HG02798 (cell line): ENCODE results near the gene COPS6.
"Not testable (repeated sequence)": the region's sequence is repeated elsewhere in the genome, so short reads cannot be mapped to it uniquely, and the experiment has no call there.

Source experiments
- ATAC-seq: cut with Tn5 transposase; IDR thresholded peaks from one replicate; pipeline ENCODE4 v1.9.1; 2021; ENCODE audit warnings: mild to moderate bottlenecking; ENCODE audit not compliant: unreplicated experiment, poor library complexity

COPS6 gene

DNA sequence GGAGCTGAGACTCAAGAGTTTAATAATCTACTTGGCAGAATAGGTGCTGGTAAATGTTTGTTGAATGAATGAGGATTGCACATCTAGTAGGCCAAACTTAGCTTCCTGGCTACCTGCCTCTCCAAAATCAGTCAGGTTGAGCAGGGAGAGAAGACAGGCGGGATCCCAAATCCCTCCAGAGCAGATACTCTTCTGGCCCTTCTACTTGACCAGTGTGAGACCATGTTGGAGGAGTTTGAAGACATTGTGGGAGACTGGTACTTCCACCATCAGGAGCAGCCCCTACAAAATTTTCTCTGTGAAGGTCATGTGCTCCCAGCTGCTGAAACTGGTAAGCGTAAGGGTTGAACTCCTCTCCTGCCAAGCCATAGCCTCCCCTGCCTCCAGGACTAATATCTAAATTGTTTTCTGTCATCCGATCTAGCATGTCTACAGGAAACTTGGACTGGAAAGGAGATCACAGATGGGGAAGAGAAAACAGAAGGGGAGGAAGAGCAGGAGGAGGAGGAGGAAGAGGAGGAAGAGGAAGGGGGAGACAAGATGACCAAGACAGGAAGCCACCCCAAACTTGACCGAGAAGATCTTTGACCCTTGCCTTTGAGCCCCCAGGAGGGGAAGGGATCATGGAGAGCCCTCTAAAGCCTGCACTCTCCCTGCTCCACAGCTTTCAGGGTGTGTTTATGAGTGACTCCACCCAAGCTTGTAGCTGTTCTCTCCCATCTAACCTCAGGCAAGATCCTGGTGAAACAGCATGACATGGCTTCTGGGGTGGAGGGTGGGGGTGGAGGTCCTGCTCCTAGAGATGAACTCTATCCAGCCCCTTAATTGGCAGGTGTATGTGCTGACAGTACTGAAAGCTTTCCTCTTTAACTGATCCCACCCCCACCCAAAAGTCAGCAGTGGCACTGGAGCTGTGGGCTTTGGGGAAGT lies 35.8 kb downstream of the COPS6 start:
- ATAC-seq: no peak

DNA sequence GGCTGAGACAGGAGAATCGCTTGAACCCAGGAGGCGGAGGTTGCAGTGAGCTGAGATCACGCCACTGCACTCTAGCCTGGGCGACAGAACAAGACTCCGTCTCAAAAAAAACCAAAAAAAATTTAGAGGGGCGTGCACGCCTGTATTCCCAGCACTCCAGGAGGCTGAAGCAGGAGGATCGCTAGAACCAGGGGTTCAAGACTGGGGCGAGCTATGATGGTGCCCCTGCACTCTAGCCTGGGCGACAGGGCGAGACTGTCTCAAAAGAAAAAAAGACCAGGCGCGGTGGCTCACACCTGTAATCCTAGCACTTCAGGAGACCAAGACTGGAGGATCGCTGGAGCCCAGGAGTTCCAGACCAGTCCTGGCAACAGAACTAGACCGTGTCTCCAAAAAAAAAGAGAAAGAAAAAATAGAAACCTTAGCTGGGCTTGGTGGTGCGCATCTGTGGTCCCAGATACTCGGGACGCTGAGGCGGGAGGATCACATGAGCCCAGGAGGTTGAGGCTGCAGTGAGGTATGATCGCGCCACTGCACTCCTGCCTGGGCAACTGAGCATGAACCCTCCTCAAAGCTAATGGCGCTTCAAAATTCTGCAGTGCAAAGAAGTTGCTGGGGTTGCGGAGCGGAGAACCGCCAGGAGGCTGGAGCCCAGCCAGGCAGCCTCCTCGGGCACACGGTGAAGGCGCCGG lies 37.6 kb downstream of the COPS6 start:
- no peak for ATAC-seq

DNA sequence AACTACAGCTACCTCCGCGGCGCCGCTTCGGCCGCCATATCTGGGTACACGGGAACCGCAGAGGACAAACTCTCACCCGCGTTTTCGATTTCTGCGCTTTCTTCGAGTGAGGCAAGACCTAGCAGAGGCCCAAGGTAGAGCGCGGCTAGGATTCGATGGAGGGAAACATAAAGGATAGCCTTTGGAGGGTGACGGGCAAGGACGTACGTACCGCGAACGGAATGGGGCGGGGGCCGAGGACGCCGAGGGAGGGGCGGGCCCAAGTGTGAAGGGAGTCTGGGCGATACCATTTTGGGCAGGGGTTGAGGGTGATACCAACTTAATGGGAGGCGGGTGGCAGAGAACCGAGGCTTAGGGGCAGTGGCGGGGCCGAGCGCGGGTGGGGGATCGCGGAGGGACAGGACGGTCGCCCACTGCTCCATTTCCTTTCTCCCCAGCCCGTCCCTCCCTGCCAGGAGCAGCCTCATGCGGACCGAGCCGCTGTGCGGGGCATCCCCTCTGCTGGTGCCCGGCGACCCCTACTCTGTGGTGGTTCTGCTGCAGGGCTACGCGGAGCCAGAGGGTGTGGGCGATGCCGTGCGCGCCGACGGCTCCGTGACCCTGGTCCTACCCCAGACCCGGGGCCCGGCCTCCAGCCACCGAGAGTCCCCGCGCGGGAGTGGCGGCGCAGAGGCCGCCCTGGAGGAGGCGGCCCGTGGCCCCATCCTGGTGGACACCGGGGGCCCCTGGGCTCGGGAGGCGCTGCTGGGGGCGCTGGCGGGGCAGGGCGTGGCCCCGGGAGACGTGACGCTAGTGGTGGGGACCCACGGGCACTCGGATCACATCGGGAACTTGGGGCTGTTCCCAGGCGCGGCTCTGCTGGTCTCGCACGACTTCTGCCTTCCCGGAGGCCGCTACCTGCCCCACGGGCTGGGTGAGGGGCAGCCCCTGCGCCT lies 38.4 kb downstream of the COPS6 start, which contains the start of gene MBLAC1:
TSS of gene MBLAC1 (plus strand) at position 37 of the 935 bp plus-strand sequence. CDS start at position 466, 429 bp downstream.
- ATAC-seq: peak; percentile 66

DNA sequence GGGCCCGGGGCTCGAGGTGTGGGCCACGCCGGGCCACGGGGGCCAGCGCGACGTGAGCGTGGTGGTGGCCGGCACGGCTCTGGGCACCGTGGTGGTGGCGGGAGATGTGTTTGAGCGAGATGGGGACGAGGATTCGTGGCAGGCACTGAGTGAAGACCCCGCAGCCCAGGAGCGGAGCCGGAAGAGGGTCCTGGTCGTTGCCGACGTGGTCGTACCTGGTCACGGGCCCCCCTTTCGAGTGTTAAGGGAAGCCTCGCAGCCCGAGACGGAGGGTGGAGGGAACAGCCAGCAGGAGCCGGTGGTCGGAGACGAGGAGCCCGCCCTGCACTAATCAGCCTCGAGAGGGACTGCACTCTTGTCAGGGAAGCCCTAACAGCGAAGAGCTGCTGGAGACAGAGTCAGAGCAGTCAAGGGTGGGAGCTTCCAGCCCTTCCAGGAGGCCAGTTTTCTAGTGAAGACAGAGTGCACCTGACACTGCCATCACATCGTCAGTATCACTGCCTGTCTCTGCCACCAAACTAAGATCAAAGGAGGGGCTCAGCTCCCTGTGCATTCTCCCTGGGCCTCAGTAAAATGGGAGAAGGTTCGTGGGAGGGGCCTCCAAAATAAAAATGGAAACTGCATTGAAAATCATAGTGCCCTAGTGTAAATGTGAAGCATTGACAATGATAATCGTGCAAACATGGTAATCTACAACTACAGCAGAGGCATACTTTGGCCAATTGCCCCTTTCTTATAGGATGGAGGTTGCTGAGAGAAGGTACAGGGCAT lies 39.3 kb downstream of the COPS6 start:
- ATAC-seq: no peak

DNA sequence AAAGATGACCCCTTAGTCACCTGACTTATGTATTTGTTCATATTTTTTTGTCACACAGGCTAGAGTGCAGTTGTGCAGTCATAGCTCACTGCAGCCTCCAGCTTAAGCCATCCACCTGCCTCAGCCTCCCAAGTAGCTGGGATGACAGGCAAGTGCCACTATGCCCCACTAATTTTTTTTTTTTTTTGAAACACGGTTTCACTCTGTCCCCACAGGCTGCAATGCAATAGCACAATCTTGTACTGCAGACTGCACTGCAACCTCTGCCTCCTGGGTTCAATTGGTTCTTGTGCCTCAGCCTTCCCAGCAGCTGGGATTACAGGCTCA lies 39.8 kb downstream of the COPS6 start:
- no peak for ATAC-seq

DNA sequence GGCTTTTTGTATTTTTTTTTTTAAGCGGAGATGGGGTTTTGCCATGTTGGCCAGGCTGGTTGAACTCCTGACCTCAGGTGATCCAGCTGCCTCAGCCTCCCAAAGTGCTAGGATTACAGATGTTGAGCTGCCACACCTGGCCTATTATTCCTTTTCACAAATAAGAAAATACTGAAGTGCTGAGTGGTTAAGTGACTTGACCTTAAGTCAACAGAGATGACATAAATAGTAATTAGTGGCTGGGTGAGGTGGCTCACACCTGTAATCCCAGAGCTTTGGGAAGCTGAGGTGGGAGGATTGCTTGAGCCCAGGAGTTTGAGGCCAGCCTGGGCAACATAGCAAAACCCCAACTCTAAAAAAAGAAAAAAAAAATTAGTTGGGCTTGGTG lies 41.4 kb downstream of the COPS6 start:
- not testable (repeated sequence) for ATAC-seq

DNA sequence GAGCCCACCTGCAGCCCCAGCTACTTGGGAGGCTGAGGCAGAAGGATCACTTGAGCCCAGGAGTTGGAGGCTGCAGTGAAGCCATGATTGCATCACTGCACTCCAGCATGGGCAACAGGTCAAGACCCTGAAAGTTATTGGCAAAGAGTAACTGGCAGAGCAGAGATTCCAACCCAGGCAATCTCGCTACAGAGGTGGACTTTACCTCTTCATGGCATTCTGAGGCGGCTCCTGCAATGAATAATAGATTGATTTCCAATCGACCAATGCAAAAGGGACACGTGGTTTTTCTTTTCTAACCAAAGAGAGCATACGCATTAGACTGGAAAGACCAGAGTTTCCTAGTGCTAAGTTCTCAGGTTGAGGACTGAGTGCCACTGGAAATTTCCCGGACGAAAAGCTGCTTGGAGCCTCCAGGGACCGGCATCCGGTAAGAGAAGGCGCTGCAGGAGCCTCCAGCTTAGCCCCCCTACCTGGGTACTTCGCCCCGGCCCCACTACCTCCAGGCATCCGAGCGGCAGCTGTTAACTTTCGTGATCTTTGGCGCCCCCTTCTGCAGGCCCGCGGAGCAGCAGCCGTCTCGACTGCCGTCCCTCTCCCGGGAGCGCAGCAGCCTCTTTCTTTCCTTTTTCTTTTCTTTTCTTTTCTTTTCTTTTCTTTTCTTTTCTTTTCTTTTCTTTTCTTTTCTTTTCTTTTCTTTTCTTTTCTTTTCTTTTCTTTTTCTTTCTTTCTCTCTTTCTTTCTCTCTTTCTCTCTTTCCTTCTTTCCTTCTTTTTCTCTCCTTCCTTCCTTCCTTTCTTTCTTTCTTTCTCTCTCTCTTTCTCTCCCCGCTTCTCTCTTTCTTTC lies 42.1 kb downstream of the COPS6 start:
- no peak for ATAC-seq

DNA sequence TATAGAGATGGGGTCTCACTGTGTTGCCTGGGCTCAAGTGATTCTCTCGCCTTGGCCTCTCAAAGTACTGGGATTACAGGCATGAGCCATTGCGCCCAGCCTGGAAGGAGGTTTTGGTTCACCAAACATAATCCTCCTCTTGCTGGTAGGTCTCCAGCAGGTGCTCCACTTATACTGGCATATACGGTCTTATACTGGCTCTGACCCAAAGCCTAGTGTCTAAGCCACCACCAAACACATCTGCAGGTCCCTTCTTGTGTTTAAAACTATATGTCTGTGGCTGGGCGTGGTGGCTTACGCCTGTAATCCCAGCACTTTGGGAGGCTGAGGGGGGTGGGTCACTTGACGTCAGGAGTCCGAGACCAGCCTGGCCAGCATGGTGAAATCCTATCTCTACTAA lies 43.4 kb downstream of the COPS6 start:
- ATAC-seq: no peak

DNA sequence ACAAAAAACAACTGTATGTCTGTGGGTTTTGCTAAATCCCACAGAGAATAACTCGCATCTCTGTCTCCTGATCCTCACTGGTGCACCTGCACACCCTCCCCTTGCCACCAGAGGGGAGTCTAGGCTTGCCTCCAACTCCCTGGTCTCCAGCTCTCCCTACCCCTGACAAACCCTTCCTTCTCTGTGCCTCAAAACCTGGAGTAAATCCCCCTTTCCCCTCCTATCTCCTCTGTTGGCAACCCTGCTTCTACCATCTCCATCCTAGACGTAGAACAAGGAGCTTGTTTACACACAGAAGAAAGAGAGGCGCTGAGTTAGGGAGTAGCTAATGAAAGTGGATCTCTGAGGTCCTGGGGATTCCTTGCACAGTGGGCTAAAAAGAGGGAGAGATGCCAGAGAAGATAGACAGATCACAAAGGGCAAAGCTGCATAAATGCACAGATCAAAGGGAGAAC lies 44.0 kb downstream of the COPS6 start:
- peak; percentile 76 for ATAC-seq

DNA sequence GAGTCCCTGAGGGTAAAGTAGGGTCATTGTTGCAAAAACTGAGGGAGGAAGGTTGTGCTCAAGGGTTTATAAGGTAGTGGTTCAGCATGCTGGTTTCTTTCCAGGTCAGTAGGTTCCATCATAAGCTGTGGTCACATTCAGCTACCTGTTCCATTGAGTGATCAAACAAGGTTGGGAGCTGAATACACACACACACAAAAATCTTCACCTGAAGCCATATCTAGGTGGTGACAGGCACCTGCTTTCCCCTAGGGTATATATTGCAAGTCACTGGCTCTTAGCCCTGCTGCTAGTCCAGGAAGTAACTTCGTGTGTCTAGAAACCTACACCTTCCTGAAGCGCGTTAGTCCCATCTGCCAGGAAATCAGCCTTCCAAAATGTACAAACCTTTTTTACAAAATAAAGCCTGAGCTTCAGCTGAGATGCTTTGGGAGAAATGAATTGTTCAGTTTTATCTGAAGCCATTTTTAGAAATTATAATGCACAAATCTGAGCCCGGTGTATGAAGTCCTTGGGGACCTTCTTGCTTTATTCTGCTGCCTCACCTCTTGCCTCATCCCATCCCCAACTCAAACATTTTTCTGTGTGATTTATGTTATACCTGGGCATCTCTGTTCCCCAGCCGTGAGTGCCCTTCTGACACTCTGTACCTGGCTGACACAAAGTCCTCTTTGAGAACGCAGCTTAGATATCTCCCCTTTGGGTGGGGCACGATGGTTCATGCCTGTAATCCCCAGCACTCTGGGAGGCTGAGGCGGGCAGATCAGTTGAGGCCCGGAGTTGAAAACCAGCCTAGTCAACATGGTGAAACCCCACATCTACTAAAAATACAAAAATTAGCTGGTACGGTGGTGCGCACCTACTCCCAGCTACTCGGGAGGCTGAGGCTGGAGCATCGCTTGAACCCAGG lies 49.3 kb downstream of the COPS6 start:
- no peak for ATAC-seq

DNA sequence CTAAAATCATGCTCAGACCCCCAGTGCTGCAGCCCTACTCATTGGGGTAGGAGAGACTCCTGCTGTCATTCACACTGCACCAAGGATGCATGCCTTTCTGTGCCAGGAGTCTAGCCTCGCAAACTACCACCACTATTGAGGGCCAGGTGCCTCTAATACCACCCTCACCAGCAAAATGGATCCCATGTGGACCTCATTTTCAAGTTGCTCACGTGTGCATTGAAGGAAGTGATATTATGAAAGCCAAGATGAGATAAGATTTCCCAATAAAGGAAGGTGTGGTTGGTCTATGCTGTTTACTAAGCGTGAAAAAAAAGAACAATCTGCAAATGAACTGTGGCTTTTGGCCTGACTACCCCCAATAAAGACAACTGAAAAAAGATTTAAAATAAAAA lies 52.8 kb downstream of the COPS6 start:
- ATAC-seq: no peak
